Fibroblast of skin of scalp (primary cell): ENCODE data around the gene GCN1.
A peak's percentile ranks its signal among the peaks of the same experiment; 100 is the strongest.

ENCODE experiments used
- DNase-seq: peaks from one replicate; pipeline ENCODE4 v3.0.0-alpha.2; 2013

The GCN1 gene

DNA sequence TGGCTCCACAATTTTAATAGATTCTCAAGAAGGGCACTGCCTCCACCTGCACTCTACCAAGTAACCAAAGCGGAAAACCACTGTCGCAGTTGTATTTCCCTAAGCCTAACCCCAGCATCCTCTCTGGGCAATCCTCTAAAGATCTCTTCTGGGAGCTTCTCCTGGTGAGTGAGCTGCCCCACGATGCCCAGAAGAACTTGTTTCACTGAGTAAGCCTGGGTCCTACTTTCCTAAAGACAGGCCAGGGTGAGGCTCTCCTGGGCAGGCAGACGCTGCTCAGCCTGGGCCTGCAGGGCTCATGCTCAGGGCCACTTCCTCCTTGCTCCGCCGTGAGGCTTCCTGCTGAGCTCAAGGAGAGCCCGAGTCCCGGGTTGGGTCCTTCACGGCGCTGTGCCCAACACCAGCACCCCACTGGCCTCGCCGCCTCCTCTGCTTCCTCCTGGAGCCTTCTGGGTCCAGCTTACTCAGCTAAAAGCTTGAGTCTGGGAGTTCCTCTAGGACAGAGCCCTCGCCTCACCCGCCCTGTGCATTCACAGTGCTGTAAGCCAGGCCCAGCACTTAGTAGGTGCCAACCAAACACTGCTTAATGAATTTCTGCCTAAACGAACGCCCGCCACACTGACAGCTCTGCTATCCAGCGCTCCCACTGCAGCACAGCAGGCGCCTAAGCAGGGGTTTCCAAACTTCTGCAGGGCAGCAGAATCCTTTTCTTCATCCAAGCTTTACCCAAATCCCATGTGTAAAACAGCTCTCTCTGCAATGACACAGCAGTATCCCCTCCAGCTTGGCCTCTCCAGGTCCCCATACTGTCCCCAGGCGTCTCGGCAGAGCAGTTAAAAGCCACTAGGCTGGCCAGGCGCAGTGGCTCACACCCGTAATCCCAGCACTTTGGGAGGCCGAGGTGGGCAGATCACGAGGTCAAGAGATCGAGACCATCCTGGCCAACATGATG, 83.7 kb downstream of the GCN1 start:
- no peak for DNase-seq

DNA sequence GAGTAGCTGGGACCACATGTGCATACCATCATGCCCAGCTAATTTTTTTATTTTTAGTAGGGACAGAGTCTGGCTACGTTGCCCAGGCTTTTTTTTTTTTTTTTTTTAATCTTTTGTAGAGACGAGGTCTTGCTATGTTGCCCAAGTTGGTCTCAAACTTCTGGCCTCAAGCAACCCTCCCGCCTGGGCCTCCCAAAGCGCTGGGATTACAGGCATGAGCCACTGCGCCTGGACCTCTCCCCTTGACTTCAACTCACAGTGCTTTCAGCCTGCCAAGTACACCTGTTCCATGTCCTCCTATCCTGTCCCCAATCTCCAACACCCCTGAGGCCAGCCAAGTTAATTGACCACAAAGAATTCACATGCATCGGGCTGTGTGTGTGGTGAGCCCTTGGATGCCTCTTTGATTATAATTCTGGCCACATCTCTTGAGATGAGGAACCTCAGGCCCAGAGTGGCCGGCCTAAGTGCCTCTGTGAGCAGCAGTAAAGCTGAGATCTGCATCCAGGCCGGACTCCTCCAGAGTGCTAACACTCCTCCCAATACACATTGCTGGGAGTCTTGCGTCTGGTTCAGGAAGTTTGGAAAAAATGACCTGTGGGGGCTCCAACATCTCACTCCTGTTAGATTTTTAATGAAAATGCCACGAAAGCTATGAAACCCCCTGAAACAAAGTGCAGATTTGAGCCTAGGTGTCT, 84.8 kb downstream of the GCN1 start:
- DNase-seq: no peak

DNA sequence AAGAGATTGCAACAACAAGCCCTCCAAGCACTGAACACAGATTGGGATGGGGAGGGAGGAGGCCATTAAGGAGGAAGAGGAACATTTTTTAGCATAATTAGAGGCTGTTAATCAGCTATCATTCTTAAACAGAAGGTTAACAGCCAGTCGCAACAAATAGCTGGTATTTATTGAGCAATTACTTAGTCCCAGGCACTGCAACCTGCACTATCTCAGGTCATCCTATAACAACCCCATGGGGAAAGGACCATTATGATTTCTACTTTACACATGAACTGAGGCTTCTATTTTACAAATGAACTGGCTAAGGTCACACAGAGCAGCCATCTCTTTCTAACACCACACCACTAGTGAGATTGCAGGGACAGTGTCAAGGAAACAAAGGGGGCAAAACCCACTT, 88.4 kb downstream of the GCN1 start:
- DNase-seq: no peak

DNA sequence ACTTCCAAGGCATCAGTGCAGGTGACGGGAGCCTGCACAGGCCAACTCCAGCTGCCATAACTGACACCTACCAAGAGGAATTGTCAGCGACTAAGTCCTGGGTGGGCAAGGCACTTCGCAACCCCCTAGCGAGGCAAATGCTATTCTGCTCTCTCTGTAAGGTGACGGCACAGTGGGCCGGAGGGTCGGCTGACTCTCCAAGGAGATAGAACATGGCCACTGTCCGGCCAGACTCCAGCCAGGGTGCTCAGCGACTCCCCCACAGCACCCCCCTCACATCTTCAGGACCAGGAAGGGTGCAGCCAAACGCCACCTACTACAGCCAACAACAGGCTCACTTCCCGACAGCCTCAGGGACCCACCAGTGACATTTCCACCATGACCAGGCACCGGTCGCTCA, 91.1 kb downstream of the GCN1 start:
- DNase-seq: no peak

DNA sequence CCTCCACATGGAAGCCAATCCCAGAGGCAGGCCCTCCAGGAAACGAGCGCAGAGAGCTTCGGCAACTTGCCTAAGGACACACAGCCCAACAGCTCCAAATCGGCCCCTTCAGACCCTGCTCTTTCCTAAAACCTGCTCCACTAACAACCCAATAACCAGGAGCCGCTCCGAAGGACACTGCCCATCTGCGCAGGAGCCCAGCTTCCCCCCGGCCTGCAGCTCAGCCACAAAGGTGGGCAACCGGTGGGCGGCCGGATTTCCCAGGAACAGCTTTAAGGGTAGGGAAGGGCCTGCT, 91.5 kb downstream of the GCN1 start:
- no peak for DNase-seq

DNA sequence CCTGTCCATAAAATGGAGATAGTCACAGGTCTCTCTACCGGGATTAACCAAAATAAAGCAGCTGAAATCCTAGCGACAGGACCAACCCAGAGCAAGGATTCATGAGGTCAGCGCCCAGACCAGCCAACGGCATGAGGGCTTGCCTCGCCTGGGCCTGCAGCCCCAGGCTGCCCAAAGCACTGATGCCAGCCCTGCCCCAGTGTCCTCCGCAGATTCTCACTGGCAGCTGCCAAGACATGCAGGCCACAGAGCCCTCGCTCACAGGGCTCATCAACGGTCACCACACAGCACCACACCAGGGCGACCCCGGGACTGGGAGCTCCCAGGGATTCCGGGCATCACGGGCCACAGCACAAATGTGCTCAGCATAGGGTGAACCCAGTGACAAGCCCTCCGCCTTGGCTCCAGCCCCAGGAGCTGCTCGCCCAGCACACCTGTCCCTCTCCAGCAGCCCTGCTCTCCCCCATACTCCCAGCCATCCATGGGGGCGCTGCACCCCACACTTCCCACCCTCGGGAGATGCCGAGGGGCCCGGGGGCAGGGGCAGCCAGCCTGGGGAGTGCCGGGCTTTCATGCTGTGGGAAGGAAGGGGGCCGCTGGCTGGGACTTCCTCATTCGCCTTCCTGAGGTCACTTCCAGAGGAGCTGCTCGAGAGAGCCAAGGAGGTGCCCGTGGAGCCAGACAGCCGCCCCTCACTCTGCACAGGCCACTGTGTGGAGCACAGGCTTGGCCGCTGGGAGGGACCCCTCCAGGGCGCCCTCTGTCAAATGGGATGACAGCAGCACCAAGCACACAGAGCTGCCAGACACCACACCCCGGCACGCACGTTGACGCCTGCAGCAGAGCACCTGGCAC, 92.1 kb downstream of the GCN1 start:
- no peak for DNase-seq

DNA sequence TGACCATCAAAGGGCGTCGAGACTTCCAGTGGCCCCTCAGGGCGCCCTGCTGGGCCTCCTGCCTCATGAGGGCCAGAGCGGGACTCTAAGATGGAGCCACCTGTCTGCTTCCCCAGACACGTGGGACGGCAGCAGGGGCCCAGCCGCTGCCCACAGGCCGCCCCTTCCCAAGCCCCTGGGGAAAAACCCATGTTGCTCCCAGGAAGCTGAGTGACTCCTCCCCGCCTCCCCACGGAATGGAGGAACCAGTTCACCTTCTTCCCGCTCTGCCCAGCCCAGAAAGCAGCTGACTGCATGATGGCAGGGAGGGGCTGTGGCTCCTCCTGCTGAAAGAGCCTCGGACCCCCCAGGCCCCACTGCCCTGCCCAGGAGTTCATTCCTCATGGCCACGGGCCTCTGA, 92.9 kb downstream of the GCN1 start:
- no peak for DNase-seq

DNA sequence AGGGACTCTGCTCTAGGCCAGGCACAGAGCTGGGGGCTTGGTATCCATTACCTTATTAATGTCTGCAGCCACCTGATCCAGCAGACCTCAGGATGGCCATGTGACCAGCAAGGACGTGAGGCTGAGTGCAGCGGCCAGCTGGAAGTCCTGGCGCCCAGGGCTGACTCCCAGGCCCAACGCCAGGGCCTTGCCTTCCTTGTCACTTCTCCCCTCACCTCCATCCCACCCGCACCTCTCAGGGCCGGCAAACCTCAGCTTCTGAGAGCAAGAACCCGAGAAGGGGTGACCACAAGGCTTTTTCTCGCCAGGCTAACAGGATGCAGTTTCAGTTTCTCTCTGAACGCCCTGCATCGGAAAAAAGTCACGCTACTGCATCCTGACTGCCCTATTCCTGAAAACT, 93.3 kb downstream of the GCN1 start:
- DNase-seq: no peak

DNA sequence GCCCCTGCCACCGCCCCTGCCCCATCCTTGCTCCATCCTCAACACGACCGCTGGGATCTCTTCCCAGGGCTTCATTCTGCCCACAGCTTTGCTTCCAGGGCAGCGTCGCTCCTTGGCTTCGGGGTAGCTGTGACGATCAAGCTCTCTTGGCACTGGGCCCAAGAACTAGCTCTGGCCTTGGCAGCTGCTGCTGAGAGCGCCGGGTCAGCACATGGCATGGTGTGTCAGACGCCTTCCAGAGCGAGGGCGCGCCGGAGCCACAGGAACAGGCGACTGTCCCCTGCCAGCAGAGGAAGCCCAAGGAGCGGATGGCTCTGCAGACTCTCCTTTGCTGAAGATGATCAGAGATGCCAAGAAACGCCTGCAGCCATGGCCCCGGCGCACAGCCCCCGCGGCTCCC, 93.9 kb downstream of the GCN1 start:
- no peak for DNase-seq

DNA sequence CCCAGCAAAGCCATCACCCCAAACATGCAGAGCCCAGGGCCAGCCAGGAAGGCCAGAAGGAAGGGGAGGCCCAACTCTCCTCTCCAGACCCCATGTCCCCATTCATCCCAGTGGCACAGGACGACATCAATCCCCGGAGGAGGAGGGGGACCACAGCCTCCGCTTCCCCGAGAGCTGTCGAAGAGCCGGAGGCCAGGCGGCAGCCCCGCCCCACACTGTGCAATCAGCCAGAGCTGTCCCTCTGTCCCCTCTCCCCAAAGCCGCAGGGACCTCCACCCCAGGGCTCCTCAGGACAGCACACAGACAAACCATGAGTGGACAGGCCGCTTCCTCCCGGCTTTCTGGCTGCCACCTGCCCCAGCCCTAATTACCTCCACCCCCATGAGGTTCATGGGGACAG, 94.8 kb downstream of the GCN1 start:
- DNase-seq: no peak

DNA sequence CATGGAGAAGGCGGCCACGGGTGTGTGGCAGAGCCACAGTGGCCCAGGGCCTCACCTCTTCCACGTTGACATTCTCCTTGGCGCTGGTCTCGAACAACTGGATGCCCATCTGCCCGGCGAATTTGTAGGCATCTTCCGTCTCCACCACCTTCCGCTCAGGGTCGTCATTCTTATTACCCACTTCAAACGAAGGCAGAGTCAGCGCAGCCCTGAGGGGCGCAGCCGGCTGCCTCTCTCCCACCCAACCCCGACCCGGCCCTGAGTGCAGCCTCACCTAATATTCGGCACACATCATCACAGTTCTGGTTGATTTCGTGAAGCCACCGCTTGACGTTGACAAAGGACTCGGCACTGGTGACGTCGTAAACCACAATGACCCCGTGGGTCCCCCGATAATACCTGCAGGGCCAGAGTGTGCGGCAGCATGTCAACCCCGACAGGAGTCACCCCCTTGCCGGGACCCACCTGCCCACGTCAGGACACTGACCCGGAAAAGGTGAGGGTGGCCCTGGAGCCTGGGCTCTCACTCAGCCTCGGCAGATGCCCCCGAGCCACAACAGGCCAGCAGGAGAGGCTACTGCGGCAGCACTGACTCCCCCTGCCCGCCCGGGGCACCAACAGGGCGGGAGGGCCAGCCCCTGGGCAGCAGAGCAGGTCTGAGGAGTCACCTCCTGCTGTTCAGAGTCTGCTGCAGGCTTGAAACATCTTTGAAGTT, 95.6 kb downstream of the GCN1 start:
- DNase-seq: no peak

DNA sequence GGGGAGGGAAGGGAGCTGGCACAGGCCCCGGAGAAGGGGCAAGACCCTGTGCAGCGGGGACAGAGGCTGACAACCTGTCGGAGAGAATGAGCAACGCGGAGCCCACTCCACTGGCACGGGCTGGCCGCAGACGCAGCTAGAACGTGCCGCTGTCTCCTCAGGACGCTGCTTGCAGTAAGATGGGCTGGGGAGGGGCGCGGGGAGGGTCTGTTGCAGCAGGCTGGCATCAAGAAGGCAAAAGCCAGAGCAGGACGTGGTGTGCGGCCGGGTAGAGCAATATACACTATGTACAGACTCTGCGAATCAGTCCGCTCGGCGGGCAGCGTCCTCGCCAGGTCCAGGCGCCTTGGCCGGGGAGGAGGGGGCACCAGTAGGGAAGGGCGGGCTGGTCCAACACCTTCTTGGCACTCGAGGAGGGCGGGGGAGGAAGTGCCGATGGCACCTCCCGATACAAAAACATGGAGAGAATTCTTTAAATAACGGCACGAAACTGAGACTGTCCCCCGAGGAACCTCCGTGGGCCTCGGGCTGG, 97.8 kb downstream of the GCN1 start:
- no peak for DNase-seq

DNA sequence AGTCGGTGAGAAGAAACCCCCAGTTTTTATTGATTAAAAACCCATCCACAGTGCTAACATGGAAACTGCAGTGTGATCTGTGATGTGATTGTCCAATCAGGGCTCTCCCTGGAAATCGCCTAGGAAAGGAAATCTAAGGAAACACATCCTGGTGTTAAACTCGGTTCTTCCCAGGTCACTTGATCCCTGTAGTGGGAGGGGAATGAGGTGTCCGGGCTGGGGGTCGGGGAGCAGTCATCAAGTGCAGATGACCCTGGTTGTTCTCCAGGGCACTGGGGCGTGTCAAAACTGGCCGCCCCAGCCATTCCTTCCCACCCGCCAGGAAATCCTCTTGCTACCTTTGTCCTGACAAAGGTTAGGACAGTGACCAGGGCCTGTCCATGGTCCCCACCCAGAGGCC, 98.8 kb downstream of the GCN1 start:
- DNase-seq: no peak

DNA sequence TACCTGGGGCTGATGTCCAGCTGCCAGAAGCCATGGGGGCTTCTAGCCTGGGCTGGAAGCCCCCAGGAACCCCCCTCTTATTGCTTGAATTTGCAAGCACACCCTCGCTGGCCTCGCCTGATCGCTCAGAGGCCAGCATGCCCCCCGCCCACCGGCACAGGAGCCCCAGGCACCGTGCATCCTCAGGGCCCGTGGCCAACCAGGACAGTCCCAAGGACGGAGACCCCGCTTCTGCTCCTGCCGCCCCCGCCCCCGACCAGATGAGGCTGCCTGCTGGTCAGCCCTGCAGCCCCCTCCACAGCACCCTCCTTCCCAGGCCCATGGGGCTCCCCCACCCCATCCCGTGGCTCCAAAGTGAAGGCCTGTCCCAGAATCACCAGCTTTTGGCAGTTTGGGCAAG, 99.2 kb downstream of the GCN1 start:
- DNase-seq: no peak

DNA sequence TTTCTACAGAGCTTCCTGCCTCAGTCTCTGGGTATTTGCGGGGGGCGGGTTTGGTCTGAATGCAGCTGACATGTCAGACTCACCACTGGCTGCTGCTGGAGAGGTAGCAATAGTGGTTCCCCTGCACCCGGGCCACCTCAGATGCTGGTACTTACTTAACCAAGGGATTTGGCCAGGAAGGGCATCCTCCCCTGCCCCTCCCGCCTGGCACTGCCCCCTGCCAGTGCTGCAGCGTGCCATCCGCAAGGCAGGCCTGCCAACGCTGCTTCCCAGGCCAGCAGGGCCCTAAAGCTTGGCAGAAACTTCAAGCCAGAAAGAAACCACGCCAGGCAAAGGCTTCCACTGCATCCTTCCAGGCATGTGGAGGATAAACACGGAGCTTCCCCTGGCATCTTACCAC, 100.0 kb downstream of the GCN1 start:
- DNase-seq: no peak

DNA sequence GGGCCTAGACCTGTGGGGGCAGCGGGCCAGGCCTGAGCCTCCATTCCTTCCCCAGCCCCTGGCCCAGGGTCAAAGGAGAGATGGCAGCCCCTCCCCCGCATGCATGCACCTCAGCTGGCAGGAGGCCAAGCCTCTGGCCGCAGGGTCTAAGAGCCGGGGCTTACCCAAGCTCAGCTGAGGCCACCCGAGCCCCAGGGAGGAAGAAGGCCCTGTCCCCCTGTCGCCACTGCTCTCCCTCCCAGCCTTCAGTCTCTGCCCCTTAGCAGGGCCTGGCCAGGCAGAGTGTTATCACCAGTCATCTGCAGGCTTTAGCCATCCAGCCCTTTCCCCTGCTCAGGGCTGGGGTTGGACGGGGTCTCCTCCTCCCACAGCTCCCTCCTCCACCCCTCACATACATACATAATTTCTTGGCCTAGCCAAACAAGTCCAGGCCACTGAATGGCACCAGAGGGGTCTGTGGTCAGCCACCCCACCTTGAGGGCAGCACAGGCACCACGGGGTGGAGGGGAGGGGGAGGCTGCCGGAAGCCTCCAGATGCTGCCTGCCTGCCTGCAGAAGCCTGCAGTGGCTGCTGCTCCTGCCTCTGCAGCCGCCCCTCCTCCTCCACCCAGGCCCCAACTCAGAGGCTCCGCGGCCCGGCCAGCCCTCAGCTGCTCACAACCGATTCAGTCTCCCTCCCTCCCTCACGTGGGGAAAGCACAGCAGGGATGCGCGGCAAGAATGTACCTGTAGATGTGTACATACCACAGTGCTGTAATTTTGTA, 100.7 kb downstream of the GCN1 start:
- no peak for DNase-seq

DNA sequence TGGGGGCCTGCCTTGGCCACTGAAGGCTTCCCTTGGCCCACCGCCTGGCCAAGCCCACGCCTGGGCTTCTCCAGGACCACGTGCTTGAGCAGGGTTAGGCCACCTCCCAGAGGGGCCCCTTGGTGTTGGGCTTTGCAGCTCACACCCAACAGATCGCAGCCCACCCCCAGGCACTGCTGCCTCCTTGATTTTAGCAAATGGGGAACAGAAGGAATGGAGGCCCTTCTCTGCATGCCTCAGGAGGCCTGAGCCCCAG, 101.3 kb downstream of the GCN1 start:
- DNase-seq: no peak

DNA sequence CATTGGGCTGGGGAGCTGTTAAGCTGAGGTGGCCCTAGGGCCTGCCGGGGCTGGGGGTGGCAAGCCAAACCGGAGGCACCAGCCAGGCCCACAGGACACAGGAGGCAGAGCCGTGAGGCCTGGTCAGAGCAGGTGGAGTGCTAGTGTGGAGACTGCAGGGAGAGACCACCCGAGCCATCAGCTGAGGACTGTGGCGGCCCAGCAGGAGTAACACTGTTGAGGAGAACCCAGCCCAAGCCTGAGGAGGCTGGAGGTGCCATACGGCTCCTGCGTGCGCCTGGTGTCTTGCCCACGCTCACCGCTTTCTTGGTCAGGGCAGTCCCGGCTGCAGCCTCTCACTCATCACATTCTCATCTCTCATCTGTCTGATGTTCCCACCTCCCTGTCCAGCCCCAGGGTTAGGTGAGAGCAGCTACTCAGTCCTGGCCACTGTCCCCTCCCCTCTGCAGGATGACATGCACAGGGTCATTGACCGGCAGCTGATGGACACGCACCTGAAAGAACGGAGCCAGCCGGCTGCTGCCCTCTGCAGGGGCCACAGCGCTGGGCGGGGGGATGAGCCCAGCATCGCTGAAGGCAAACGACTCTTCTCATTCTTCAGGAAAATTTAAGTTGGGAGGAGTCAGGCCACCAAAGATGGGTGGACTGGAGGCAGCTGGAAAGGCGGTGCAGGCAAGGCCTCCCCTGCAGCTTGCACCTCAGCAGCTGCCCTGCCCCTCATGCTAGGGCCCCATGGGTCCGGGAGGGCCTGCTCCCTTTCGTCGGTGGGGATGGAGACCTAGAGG, 101.8 kb downstream of the GCN1 start:
- DNase-seq: no peak

DNA sequence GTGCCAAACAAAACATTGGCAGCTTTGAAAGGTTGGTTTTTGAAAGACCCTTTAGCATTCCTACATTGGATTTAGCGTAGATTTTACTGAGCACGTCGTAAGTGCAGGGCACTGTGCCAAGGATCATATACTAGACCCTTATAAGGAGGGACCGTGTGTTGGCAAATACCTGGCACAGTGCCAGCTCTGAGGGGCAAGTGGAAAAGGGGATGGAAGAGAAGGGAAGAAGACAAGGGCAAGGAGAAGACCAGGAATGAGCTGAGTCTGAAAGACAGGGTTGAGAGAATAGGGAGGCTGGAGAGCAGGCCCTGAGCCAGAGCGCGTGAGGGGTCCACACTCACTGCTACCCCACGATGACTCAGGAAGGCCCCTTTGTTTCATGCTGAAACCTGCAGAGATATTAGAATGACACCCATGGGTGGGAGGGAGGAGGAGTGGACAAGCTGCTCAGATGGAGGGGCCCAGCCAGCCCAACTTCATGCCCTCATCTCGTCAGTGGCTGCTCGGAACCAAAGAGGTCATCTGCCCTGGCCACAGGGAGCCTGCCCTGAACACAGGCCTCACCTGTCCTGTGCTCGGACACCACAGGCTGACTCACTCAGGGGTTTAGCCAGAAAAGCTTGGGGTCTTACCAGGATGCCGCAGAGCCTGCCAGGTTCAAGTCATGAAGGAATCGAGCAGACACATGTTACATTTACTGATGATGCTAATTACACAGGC, 103.0 kb downstream of the GCN1 start:
- DNase-seq: peak; percentile 24

DNA sequence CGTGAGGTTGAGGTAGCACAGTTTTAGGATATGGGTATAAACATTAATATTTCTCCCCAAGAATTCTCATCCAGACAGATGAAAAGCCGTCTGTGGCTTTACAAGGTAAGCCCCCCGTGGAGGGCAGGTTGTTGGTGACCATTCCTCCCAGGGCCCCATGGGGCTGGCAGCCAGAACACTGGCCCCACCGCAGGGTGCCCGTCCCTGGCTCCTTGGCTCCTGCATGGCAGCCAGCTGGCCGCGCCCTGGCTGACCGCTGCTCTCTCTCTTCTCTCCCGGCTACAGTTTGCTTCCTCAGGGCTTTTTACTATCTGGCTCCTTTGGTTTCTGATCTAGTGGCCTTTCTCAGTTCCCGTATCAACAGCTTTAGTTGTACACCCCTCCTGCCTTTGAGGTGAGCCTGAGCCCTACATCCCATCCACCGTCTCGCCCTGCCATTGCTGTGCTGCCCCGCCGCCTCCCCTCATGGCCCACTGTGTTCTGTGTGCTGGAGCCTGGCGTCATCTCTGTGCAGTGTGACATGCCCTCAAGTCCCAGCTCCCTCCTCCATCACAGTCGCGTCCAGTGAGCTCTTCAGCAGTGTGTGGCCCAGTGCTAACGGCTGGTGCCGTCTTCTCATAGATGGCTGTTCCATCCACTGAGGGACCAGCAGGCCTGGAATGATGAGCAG, 103.8 kb downstream of the GCN1 start:
- no peak for DNase-seq
